ENCODE measurements around the gene CSAG1. TPM values are rescaled to one million over a fixed set of nuclear protein-coding genes. Genes with fewer than 3 reads are reported as not detected.
"Not testable (repeated sequence)": the region's sequence is repeated elsewhere in the genome, so short reads cannot be mapped to it uniquely, and the experiment has no call there.

CSAG1 gene
- total RNA-seq, 1 donor from 2014 or later = not detected

- not testable (repeated sequence) for ATAC-seq
Observed at GRCh38 chrX:152697952-152698931, 35.3 kb downstream of the CSAG1 start, which contains the start of gene MAGEA3. Gene MAGEA3, plus strand, starts transcription at chrX:152698794. Its CDS starts 2,039 bp downstream, at chrX:152700833.

GRCh38 chrX:152681012-152681411 is 52.5 kb downstream of the CSAG1 start:
- peak; percentile 37 for ATAC-seq

Other genes starting within 250 kb of the CSAG1 start
- gene GABRQ, start 95.8 kb downstream of the CSAG1 start, total RNA-seq = 0.72 TPM
- not detected for gene MAGEA3, start 34.9 kb downstream of the CSAG1 start, total RNA-seq
- not detected for gene CSAG2, start 24.4 kb downstream of the CSAG1 start, total RNA-seq
- not detected for gene MAGEA2B, start 19.1 kb downstream of the CSAG1 start, total RNA-seq
- not detected for gene MAGEA12, start within 50 bp of the CSAG1 start, total RNA-seq
- not detected for gene MAGEA2, start 20.1 kb upstream of the CSAG1 start, total RNA-seq
- gene CSAG3, start 25.5 kb upstream of the CSAG1 start, total RNA-seq = not detected
- not detected for gene MAGEA6, start 36.0 kb upstream of the CSAG1 start, total RNA-seq
- 32.4 TPM for gene CETN2, start 97.0 kb upstream of the CSAG1 start, total RNA-seq
- gene NSDHL, start 97.3 kb upstream of the CSAG1 start, total RNA-seq = 47.4 TPM
- gene ZNF185, start 164.3 kb upstream of the CSAG1 start, total RNA-seq = 341 TPM

Measured in esophagus mucosa (tissue), 1 donor.